Stromal cell of bone marrow (primary cell): ENCODE data around the gene AEBP2.
"Not testable (repeated sequence)": the region's sequence is repeated elsewhere in the genome, so short reads cannot be mapped to it uniquely, and the experiment has no call there.

Experiments
- DNase-seq: peaks from one replicate; pipeline ENCODE4 v3.0.0-alpha.2; 2012; ENCODE audit warnings: low read depth

The AEBP2 gene

DNA sequence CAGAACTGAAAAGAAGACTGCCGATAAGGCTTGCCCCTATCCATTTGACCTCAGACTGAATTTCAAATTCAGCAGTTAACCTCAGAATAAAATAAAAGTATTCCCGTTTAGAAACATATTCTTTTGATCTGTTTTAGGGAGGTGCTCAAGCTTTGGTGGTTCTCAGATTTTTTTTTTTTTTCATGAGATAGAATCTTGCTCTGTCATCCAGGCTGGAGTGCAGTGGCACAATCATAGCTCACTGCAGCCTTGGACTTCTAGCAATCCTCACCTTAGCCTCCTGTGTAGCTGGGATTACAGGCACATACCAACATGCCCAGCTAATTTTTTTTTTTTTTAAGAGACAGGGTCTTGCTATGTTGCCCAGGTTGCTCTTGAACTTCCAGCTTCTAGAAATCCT is 15.5 kb downstream of the AEBP2 start:
- no peak for DNase-seq

DNA sequence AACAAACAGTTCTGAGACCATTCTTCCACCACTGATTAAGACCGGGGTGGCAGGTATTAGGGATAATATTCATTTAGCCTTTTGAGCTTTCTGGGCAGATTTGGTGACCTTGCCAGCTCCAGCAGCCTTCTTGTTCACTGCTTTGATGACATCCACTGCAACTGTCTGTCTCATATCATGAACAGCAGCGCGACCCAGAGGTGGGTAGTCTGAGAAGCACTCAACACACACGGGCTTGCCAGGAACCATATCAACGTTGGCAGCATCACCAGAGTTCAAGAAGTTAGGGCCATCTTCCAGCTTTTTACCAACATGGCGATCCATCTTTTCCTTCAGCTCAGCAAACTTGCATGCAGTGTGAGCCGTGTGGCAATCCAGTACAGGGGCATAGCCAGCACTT is 16.9 kb downstream of the AEBP2 start:
- no peak for DNase-seq

DNA sequence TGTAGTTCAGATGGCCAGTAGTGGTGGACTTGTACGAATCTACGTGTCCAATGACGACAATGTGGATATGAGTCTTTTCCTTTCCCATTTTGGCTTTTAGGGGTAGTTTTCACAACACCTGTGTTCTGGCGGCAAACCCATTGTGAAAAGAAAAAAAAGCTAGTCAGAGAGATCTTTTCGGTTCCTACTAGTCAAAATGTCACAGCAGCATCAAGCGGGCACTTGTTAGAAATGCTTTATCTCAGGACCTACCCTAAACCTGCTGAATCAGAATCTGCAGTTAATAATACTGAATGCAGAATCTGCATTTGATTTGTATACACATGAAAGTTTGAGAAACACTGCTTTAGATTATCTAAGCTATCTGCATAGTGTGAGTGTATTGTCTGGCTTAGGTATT is 18.3 kb downstream of the AEBP2 start:
- no peak for DNase-seq

DNA sequence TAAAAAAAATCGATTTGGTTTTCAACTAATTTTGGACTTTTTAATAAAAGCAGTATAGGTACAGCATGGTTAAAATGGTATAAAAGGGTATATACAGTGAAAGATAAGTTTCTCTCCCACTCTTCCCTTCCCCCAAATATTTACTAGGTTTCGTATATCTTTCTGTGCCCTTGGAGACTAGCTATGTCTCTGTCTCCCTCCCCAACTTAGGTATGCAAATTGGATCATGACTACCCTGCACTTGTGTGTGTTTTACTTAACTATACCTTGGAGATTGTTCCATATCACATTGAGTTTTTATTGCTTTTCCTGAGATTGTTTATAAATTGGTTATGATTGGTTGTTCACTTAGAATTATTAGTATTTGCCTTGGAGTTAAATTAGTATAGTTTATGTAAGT is 19.4 kb downstream of the AEBP2 start:
- no peak for DNase-seq

DNA sequence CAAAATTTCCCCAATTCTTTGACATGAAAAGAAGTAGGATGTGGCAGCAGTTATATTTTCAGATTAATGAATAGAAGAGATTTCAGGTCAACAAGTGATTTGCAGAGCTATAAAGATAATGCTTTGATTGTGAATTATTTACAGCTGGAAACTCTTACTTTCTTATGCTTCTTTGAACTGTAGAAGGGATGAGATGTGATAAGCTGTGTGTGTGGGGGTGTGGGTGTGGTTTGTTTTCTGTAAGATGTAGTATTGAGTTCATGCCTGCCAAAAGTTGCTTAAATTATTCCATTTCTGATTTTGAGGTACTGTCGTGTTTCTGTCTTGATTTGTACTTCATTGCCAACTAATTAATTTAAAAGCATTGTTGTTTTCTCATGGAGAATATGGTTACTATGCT is 22.7 kb downstream of the AEBP2 start:
- DNase-seq: no peak

DNA sequence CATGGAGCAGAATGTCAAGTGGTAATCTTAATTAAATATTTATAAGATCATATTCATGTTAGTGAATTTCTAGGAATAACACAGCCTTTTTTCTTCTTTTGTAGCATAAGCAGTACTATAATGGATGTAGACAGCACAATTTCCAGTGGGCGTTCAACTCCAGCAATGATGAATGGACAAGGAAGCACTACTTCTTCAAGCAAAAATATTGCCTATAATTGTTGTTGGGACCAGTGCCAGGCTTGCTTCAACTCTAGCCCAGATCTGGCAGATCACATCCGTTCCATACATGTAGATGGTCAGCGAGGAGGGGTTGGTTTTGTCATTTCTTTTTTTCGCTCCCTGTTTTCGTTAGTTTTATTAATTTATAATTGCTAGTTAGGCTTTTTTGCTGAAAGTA is 23.1 kb downstream of the AEBP2 start:
- DNase-seq: no peak

DNA sequence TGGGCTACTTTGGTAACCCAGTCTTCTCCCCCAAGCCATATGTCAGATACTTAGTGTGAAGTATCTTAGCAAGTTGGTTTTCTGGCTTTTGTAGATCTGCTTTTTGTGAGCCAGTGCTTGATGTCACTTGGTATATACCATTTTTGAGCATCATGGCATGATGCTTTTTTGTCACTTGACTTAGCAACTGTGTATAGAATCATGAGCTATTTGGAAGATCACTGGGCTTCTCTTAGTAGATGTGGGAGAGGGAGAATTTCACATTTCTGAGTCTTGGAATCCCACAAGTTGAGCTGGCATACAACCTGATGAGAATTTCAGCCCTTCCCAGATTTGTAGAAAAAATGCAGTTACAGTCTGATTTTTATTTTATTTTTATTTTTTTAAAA is 24.9 kb downstream of the AEBP2 start:
- DNase-seq: no peak

DNA sequence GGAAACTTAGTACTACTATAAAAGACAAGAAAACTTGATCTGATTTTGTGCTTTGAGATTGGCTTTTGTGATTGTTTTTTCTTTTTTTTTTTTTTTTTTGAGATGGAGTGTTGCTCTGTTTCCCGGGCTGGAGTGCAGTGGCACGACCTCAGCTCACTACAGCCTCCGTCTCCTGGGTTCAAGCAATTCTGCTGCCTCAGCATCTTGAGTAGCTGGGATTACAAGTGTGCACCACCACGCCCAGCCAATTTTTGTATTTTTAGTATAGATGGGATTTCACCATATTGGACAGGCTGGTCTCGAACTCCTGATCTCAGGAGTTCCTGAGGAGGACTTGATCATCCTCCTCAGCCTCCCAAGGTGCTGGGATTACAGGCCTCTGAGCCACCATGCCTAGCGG is 26.4 kb downstream of the AEBP2 start:
- DNase-seq: no peak

DNA sequence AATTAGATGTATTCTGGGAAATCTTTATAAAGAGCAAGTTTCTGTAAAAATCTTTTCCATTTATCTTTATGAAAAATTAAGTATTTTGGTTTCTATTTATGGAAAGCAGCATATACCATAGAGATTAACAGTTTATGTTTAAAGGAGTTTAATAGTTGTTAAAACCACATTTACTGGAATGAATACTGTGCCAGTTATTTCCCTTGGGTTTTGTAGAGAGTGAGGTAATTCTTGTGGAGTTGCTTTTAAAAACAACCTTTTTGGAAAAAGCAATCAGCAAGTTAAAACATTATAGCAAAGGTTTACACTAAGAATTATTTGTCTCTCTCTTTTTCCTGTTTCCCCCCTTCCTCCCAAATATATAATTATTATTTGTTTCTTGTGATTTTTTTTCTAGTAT is 34.9 kb downstream of the AEBP2 start:
- DNase-seq: peak; percentile 47

DNA sequence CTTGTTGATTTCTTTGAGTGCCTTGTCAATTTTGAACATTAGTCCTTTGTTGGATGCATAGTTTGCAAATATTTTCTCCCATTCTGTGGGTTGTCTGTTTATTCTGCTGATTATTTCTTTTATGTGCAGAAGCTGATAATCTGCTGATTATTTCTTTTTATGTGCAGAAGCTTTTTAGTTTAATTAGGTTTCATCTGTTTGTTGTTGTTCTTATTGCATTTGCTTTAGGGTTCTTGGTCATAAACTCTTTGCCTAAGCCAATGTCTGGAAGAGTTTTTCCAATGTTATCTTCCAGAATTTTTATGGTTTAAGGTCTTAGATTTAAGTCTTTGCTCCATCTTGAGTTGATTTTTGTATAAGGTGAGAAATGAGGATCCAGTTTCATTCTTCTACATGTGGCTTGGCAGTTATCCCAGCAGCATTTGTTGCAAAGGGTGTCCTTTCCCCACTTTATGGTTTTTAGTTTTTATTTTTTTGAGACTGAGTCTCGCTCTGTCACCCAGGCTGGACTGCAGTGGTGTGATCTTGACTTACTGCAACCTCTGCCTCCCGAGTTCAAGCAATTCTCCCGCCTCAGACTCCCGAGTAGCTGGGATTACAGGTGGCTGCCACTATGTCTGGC is 36.7 kb downstream of the AEBP2 start:
- not testable (repeated sequence) for DNase-seq

DNA sequence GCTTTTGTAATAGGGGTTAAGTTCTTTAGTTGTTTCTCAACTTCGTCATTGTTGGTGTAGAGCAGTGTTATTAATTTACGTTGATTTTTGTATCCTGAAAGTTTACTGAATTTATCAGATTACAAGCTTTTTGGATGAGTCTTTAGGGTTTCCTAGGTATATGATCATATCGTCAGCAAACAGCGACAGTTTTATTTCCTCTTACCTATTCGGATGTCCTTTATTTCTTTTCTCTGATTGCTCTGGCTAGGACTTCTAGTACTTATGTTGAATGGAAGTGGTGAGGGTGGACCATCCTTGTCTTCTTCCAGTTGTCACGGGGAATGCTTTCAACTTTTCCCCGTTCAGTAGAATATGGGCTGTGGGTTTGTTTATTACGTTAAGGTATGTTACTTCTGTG is 37.8 kb downstream of the AEBP2 start:
- DNase-seq: no peak

DNA sequence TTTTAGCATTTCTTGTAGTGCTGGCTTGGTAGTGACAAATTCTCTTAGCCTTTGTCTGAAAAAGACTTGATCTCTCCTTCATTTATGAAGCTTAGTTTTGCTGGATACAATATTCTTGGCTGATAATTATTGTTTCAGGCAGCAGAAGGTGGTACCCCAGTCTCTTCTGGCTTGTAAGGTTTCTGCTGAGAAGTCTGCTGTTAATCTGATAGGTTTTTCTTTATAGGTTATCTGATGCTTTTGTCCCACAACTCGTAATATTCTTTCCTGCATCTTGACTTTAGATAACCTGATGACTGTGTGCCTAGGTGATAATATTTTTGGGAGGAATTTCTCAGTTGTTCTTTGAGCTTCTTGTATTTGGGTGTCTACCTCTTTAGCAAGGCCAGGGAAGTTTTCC is 41.2 kb downstream of the AEBP2 start:
- no peak for DNase-seq

DNA sequence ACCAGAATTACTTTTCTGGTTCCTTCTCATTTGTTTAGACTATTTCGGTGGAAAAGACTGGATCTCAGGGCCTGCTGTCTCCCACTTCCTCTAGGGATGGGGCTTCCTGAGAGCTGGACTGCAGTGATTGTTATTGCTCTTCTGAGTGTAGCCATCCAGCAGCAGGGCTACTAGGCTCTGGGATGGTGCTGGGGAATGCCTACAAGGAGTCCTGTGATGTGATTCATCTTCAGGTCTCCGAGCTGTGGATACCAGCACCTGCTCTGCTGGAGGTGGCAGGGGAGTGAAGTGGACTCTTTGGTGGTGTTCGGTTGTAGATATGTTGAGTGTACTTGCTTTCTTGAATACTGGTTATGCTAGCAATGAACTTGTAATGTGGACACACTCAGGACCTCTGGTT is 42.7 kb downstream of the AEBP2 start:
- DNase-seq: no peak

DNA sequence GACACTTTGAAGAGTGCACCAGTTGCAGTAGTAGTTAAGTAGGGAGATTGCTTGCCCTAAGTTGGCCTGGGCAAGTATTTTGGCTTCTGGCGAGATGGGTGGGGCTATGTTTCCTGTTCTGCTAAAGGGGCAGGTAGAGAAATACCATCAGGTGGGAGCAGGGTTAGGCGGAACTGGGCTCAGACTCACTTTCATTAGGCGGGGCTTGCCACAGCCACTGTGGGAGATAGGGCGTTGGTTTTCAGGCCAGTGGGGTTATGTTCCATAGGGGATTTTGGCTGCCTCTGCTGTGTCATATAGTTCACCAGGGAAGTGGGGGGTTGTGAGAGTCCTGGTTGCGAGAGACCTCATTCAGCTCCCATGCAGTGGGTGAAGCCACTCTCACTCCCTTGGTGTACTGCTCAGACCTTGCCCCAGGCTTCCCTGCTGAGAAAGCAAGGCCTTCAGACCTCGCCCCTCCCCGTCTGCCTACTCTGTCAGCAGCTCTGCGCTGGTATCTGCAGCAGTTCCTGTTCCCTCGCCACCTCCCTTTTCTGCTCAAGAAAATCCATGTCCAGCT is 43.3 kb downstream of the AEBP2 start:
- no peak for DNase-seq

DNA sequence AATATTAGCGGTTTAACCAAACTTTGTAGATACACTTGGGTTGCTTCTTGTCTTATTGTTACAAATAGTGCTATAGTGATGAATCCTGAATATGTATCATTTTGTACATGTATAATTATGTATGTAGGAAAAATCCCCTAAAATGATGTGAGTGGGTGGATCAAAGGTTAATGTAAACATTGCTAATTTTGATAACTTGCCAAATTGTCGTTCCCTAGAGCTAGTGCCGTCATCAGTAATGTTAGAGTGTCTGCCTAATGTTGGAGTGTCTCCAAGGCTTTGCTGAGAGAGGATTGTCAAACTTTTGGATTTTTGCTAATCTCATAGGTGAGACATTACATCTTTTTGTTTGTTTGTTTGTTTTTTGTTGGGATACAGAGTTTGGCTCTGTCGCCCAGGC is 44.4 kb downstream of the AEBP2 start:
- no peak for DNase-seq

DNA sequence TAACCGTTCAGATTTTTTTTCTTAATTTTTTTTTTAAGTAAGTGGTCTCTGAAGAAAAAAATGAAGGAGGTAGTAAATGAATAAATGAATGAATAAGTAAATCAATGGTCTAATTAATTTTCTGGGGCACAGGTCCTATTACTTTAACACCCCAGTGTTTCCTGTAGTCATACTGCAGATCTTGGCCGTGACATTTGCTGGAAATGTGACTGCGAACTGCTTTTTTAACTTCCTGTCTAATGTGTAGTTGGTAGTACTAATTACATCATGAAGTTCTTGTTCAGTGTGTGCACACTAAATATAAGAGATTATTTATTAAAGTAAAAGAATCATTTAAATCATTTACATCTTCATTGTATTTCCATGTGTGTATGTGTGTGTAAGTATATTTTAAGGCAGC is 45.4 kb downstream of the AEBP2 start:
- DNase-seq: no peak

DNA sequence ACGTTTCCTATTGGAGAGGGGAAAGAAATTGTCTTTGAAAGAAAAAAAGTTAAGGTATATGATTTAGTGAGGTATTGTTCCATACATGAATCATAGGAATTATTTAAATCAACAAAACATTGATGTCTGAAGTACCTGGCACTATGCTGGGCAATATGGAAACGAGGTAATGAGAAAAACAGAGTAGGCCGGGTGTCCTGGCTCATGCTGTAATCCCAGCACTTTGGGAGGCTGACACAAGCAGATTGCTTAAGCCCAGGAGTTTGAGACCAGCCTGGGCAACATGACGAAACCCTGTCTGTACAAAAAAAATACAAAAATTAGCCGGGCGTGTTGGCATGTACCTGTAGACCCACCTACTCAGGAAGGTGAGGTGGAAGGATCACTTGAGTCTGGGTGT is 45.9 kb downstream of the AEBP2 start:
- no peak for DNase-seq

DNA sequence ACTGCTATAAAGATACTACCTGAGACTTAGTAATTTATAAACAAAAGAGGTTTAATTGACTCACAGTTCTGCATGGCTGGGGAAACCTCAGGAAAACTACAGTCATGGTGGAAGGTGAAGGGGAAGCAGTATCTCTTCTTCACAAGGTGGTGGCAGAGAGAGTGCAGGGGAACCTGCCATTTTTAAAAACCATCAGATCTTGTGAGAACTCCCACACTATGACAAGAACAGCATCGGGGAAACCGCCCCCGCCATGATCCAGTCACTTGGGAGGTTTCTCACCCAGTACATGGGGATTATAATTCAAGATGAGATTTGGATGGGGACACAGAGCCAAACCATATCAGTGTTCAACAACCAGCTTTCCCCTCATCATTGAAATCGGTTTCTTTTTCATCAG is 49.9 kb downstream of the AEBP2 start:
- DNase-seq: no peak

DNA sequence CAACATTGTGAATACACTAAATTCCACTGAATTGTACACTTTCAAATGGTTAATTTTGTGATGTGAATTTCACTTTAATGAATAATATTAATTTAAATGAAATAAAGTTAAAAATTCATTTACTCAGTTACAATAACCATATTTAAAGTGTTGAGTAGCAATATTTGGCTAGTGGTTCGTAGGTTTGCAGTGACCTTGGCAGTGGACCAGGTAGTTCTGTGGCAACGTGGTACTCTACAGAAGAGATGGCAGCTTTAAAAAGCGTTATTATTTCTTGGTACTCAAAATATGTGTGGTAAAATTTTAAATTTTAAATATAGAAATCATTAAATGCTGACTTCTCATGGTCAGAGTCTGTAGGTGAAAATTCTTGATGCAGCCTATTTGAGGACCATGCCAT is 51.6 kb downstream of the AEBP2 start:
- no peak for DNase-seq

DNA sequence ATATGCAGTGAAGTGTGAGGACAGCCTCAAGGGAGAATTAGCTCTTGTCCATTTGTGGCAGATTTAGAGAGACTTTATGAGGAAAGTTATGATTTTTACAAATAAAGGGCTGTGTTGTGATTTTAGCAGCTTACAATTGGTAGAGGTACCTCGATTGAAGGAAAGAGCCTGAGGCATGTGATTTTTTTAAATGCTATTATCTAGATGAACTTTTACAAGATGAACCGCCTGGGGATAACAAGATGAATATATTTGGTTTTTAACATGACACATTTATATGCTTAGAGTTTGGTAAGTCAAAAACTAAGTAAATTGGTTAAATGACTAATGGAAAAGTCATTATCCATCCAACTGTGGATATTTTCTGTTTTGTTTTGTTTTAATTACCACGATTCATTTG is 52.6 kb downstream of the AEBP2 start:
- DNase-seq: no peak

DNA sequence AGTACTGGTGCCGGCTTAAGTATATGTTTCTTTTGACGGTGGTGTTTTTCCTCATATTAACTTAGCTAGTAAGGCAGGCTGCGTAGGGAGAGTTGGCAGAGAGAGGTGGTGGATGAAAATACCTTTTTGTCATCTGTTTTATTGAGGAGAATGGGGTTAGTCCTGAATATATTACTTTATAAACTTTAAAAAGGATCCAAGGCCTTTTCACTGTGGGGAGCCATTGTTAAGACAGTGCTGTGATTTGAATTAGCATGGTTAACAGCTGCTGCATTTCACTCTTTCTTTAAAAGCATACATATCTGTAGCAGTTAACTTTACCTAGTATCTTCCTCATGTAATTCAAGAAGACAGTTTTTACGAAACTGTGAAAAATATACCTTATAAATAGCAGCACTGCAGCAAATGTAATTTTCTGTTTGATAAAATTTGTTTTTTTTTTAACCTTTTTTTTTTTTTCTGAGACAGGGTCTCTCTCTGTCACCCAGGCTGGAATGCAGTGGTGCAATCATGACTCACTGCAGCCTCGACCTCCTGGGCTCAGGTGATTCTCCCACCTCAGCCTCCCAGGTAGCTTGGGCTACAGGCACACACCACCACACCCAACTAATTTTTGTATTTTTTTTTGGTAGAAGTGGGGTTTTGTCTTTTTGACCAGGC is 57.1 kb downstream of the AEBP2 start:
- no peak for DNase-seq

DNA sequence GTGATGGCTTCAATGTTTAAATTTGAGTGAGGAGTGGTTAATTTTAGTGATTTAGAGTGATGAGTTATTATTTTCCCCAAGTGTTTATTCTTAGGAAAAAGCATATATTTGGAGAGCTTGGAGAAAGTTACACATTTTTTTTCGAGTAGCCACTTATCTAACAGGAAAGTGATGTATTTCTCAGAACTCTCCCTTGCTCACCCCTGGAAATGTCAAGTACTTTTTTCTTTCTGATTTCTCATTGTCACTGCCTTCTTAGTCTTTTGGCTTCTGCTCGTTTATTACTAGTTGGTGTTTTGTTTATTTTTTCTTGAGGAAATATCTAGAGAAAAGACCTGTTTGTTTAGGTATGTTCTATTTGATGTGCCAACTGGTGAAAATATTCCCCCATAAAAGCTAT is 58.8 kb downstream of the AEBP2 start:
- DNase-seq: no peak

DNA sequence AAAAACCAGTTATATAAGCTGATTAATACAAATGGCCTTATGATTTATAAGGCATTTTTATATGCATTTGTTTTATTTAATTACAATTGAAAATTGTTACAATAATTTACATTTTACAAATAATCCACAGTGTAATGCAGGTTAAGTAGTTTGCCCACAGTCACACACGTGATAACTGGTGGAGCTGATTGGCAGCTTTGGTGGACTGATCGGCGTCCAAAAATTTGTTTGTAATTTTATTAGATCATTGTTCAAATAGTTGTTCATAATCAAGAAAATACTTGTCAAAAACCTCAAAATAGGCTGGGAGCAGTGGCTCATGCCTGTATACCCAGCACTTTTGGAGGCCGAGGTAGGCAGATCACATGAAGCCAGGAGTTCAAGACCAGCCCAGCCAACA is 59.7 kb downstream of the AEBP2 start:
- no peak for DNase-seq

DNA sequence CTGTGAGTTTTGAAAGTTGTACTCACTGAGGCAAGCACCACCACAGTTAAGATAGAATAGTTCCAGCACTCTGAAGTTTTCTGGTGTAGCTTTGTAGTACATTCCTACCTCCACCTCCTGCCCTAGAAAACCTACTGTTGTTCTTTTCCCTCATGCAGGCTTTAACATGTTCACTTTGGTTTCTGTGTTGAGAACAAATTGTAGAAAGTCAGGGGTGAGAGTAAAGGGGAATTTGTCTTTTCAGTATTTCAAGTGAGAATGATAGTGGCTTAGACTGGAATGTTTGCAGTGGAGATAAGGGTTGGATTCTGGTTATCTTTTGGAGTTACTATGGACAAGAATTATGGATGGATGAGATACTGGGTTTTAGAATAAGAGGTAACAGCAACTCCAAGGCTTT is 67.2 kb downstream of the AEBP2 start:
- DNase-seq: no peak
